HG02943 (cell line): ENCODE results near the gene C3.
A peak's percentile ranks its signal among the peaks of the same experiment; 100 is the strongest.
"Not testable (repeated sequence)": the region's sequence is repeated elsewhere in the genome, so short reads cannot be mapped to it uniquely, and the experiment has no call there.

Experiments
- ATAC-seq: cut with Tn5 transposase; IDR thresholded peaks from one replicate; pipeline ENCODE4 v1.9.1; 2021; ENCODE audit warnings: mild to moderate bottlenecking, low read depth, moderate library complexity; ENCODE audit not compliant: unreplicated experiment

Gene C3

GRCh38 chr19:6694147-6694815 lies 26.2 kb downstream of the C3 start:
- ATAC-seq: no peak

- no peak for ATAC-seq
Observed at GRCh38 chr19:6693681-6694080, 26.8 kb downstream of the C3 start.

GRCh38 chr19:6693056-6693471 lies 27.4 kb downstream of the C3 start:
- no peak for ATAC-seq

- no peak for ATAC-seq
Observed at GRCh38 chr19:6692027-6692426, 28.4 kb downstream of the C3 start.

GRCh38 chr19:6691342-6691741 lies 29.1 kb downstream of the C3 start:
- no peak for ATAC-seq

- no peak for ATAC-seq
Observed at GRCh38 chr19:6690160-6690885, 30.1 kb downstream of the C3 start.

GRCh38 chr19:6687114-6687513 lies 33.3 kb downstream of the C3 start:
- no peak for ATAC-seq

- ATAC-seq: no peak
Observed at GRCh38 chr19:6686628-6686975, 33.8 kb downstream of the C3 start.

GRCh38 chr19:6685962-6686627 lies 34.4 kb downstream of the C3 start:
- ATAC-seq: no peak

- no peak for ATAC-seq
Observed at GRCh38 chr19:6685482-6685881, 35.0 kb downstream of the C3 start.

GRCh38 chr19:6683971-6684370 lies 36.5 kb downstream of the C3 start:
- ATAC-seq: no peak

GRCh38 chr19:6682607-6683128 lies 37.8 kb downstream of the C3 start:
- no peak for ATAC-seq

- ATAC-seq: no peak
Observed at GRCh38 chr19:6680141-6680540, 40.3 kb downstream of the C3 start.

- no peak for ATAC-seq
Observed at GRCh38 chr19:6679139-6679538, 41.3 kb downstream of the C3 start.

- no peak for ATAC-seq
Observed at GRCh38 chr19:6678690-6679109, 41.8 kb downstream of the C3 start.

GRCh38 chr19:6677883-6678689 lies 42.4 kb downstream of the C3 start:
- ATAC-seq: no peak

GRCh38 chr19:6677495-6677882 lies 43.0 kb downstream of the C3 start:
- ATAC-seq: no peak

- no peak for ATAC-seq
Observed at GRCh38 chr19:6676288-6676687, 44.2 kb downstream of the C3 start.

GRCh38 chr19:6674868-6675305 lies 45.6 kb downstream of the C3 start:
- peak; percentile 62 for ATAC-seq

GRCh38 chr19:6674408-6674807 lies 46.0 kb downstream of the C3 start:
- not testable (repeated sequence) for ATAC-seq
